Endothelial cell of umbilical vein (primary cell): ENCODE results near the gene NDUFS6. TPM values are rescaled to one million over a fixed set of nuclear protein-coding genes. Genes with fewer than 3 reads are reported as not detected.

Experiments
- BruUV-seq: library from RNA; stranded (reverse); fragments of 400-500 nt; replicated peaks from 2 replicates; lab custom pipeline; 2021; lab: Mats Ljungman, UMichigan
- CTCF ChIA-PET: fragments of 300-600, 350-600 bp; sonication (Branson Sonifier 250); formaldehyde crosslinking; loops from one replicate; lab custom pipeline; 2021; ENCODE audit warnings: antibody characterized with exemption, inconsistent platforms; lab: Charles Lee
- POLR2A ChIA-PET: fragments of 300-600, 350-600 bp; sonication (Branson Sonifier 250); formaldehyde crosslinking; loops from one replicate; lab custom pipeline; 2021; ENCODE audit warnings: antibody characterized with exemption, inconsistent platforms; lab: Charles Lee
- DNase-seq: peaks from one replicate; pipeline ENCODE4 v3.0.0-alpha.2; 2011; ENCODE audit warnings: low read depth, low spot score
- FAIRE-seq: peaks from 2 replicates; lab custom pipeline; 2011; peaks lifted over from hg19 to GRCh38; lab: Jason Lieb, UNC
- H2AFZ ChIP-seq: 2 replicates; pipeline ENCODE4 v1.6.0; 2012; ENCODE audit warnings: low read depth, low read length, control low read depth, inconsistent platforms
- H3K27ac ChIP-seq: 2 replicates; pipeline ENCODE4 v1.5.1; 2011; ENCODE audit warnings: low read depth, mild to moderate bottlenecking, control low read depth, low read length, moderate library complexity; ENCODE audit not compliant: insufficient read depth
- H3K27me3 ChIP-seq, 2 experiments: 2 replicates each; pipeline versions ENCODE4 v1.6.0 to v1.6.1; 2011; ENCODE audit warnings: low read length in 2 of 2, mixed read lengths in 1 of 2; ENCODE audit not compliant: control insufficient read depth in 2 of 2, insufficient read depth in 2 of 2
- H3K36me3 ChIP-seq, 2 experiments: 2 replicates in 1 of 2; 3 replicates in 1 of 2; pipeline ENCODE4 v1.5.1; 2011; ENCODE audit warnings: low read length in 2 of 2, mild to moderate bottlenecking in 1 of 2, moderate library complexity in 1 of 2; ENCODE audit not compliant: control insufficient read depth in 2 of 2, insufficient read depth in 2 of 2; ENCODE audit errors: extremely low read depth in 1 of 2
- H3K4me1 ChIP-seq: 3 replicates; pipeline ENCODE4 v1.5.1; 2011; ENCODE audit warnings: mild to moderate bottlenecking, low read length; ENCODE audit not compliant: control insufficient read depth, insufficient read depth; ENCODE audit errors: extremely low read depth
- H3K4me2 ChIP-seq: 2 replicates; pipeline ENCODE4 v1.6.1; 2011; ENCODE audit warnings: low read length, control low read depth, mixed read lengths; ENCODE audit not compliant: insufficient read depth
- H3K4me3 ChIP-seq, 3 experiments: fragments of 200-600 bp in 1 of 3; sonication (generic), shearing (Covaris generic) in 1 of 3; replicated peaks in 1 of 3; 2 replicates each; pipeline ENCODE4 v1.5.1; 2011 to 2016; ENCODE audit warnings: control low read depth in 3 of 3, low read length in 3 of 3, mild to moderate bottlenecking in 2 of 3, inconsistent platforms in 1 of 3, low read depth in 1 of 3, moderate library complexity in 1 of 3; ENCODE audit not compliant: insufficient read depth in 1 of 3
- H3K79me2 ChIP-seq: 2 replicates; pipeline ENCODE4 v1.6.0; 2012; ENCODE audit warnings: low read length, inconsistent platforms; ENCODE audit not compliant: control insufficient read depth, insufficient read depth
- H3K9ac ChIP-seq: replicated peaks from 2 replicates; pipeline ENCODE3; 2011; ENCODE audit warnings: low read length, control low read depth; ENCODE audit not compliant: insufficient read depth; ENCODE audit errors: extremely low read depth
- H3K9me1 ChIP-seq: replicated peaks from 3 replicates; pipeline ENCODE4 v1.6.0; 2011; ENCODE audit warnings: mild to moderate bottlenecking, low read length; ENCODE audit not compliant: control insufficient read depth, insufficient read depth; ENCODE audit errors: extremely low read depth
- H3K9me3 ChIP-seq: replicated peaks from 2 replicates; pipeline ENCODE4 v1.5.1; 2012; ENCODE audit warnings: low read length, inconsistent platforms; ENCODE audit not compliant: control insufficient read depth, insufficient read depth
- H4K20me1 ChIP-seq: replicated peaks from 2 replicates; pipeline ENCODE3; 2011; ENCODE audit warnings: mild to moderate bottlenecking, low read length; ENCODE audit not compliant: control insufficient read depth, insufficient read depth; ENCODE audit errors: extremely low read depth
- CTCF ChIP-seq, 2 donors: IDR thresholded peaks; 1 replicate in 1 of 2; 2 replicates in 1 of 2; pipeline ENCODE4 v1.5.1; 2011; ENCODE audit warnings: low read length in 2 of 2, mild to moderate bottlenecking in 2 of 2, moderate library complexity in 2 of 2, control low read depth in 1 of 2, inconsistent platforms in 1 of 2, low read depth in 1 of 2; ENCODE audit not compliant: insufficient read depth in 1 of 2; ENCODE audit errors: extremely low read depth in 1 of 2
- EZH2 ChIP-seq: IDR thresholded peaks from 2 replicates; pipeline ENCODE4 v1.6.1; 2012; ENCODE audit warnings: borderline replicate concordance, low read depth, mild to moderate bottlenecking, moderate library complexity, low read length, inconsistent platforms; ENCODE audit not compliant: severe bottlenecking
- FOS ChIP-seq: IDR thresholded peaks from 2 replicates; pipeline ENCODE4 v1.6.1; 2011; ENCODE audit warnings: mild to moderate bottlenecking, low read length, moderate library complexity, borderline replicate concordance; ENCODE audit not compliant: insufficient read depth
- GATA2 ChIP-seq: IDR thresholded peaks from 2 replicates; pipeline ENCODE4 v1.7.0; 2011; ENCODE audit warnings: low read depth, mild to moderate bottlenecking, moderate library complexity, mixed read lengths, low read length; ENCODE audit not compliant: insufficient read length, insufficient read depth
- JUN ChIP-seq: IDR thresholded peaks from 2 replicates; pipeline ENCODE4 v1.6.1; 2011; ENCODE audit warnings: borderline replicate concordance, low read depth; ENCODE audit not compliant: insufficient read length, insufficient read depth
- MAX ChIP-seq: IDR thresholded peaks from 2 replicates; pipeline ENCODE4 v1.6.1; 2011; ENCODE audit not compliant: insufficient read depth, insufficient read length
- MYC ChIP-seq: IDR thresholded peaks from one replicate; pipeline ENCODE4 v1.6.1; 2011; ENCODE audit warnings: mild to moderate bottlenecking, low read depth, low read length
- POLR2A ChIP-seq: IDR thresholded peaks from 2 replicates; pipeline ENCODE4 v1.6.1; 2012; ENCODE audit warnings: low read depth, mild to moderate bottlenecking, control low read depth, low read length
- POLR2AphosphoS5 ChIP-seq: IDR thresholded peaks from 2 replicates; pipeline ENCODE4 v1.6.1; 2012; ENCODE audit warnings: low read depth, mild to moderate bottlenecking, control low read depth, low read length, moderate library complexity; ENCODE audit not compliant: insufficient read depth
- dilution Hi-C: fragments of 300-500 bp; cut with MboI; formaldehyde crosslinking; loops from one replicate; pipeline ENCODE4 v1.15.0; 2019; ENCODE audit warnings: low sequenced_read_pairs; ENCODE audit not compliant: extremely low pct_ligation_motif_present
- intact Hi-C: fragments of 100-400 bp; cut with micrococcal nuclease; formaldehyde crosslinking; loops from one replicate; pipeline ENCODE4 v1.10.0; 2022
- polyA plus RNA-seq, 4 experiments: library from polyadenylated mRNA; depleted of rRNA in 3 of 4; stranded (reverse) in 3 of 4; unstranded in 1 of 4; fragments of >200 nt; gene quantifications; 2 replicates each; pipeline versions ENCODE4 v1.2.1 to v1.2.3, GENCODE V29; 2011 to 2012; ENCODE audit warnings: missing spikeins in 1 of 4
- total RNA-seq: library from RNA; stranded (reverse); gene quantifications from 2 replicates; pipeline ENCODE4 v1.2.3, GENCODE V29; 2021

The NDUFS6 gene
- total and polyA plus RNA-seq, 2 donors (not counting 3 experiments of a cell fraction or from before 2014, with no cell fraction given): 42.5 to 127 TPM

- H3K9ac ChIP-seq: no peak overlapping the region
- H3K9me1 ChIP-seq: no peaks in the 10 kb centered on the region
- peaks cover 0 to 4% of the 10 kb centered on the region in 2 experiments for H3K36me3 ChIP-seq
- no peak overlapping the region for H3K27ac ChIP-seq
- ChIA-PET POLR2A (no interaction called here), CTCF (no interaction called here)
- H3K4me2 ChIP-seq: no peak overlapping the region
- DNase-seq (no peak), FAIRE-seq (no peak)
- intact Hi-C loops (no loop called here), dilution Hi-C loops (no loop called here)
- H3K79me2 ChIP-seq: no peaks in the 10 kb centered on the region
- H3K9me3 ChIP-seq: no peaks in the 10 kb centered on the region
- no peak overlapping the region for H2AFZ ChIP-seq
- no peaks in the 10 kb centered on the region for H3K27me3 ChIP-seq
- H3K4me3 ChIP-seq: no peak overlapping the region
- H4K20me1 ChIP-seq: no peaks in the 10 kb centered on the region
- H3K4me1 ChIP-seq: no peaks in the 10 kb centered on the region
- no TSS peak for BruUV-seq
- TF ChIP-seq POLR2AphosphoS5 (no peak), FOS (no peak), EZH2 (no peak), GATA2 (no peak), JUN (no peak), MYC (no peak), MAX (no peak), CTCF (IDR thresholded peaks at IDR 0.05; ENCODE audit: extremely low read depth in 1 of 2, insufficient read depth in 1 of 2, low read depth in 1 of 2, low read length in 2 of 2) (no peak), POLR2A (no peak)
These were observed 26.0 kb downstream of the NDUFS6 start for GRCh38 chr5:1827025-1827885.
